ENCODE measurements around the gene PRUNE1. TPM values are rescaled to one million over a fixed set of nuclear protein-coding genes. Genes with fewer than 3 reads are reported as not detected.

Gene PRUNE1
- total and polyA plus RNA-seq, 5 donors from 2014 or later: 18.0 to 56.3 (median 51.9) TPM

DNA sequence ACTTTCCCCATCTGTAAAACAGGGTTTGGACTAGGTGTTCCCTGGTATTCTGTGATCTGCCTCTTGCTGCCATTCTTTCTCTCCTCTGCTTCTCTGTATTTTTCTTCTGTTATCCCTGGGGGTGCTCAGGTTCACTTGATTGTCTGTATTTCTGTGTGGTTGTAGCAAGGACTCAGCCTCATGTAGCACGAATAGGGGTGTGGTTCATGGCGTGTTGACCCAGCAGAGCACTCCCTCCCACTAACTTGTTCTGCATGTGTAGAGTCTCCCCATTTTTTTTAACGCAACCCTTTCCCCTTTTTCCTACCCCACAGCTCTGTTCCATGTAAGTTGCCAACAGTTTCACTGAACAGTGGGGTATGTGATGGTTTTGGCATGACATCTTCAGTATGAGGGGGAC lies 26.9 kb downstream of the PRUNE1 start:
- Mint-ChIP-seq H3K36me3 (peaks cover 32% of the 10 kb centered on the region), H3K9me3 (no peaks in the 10 kb centered on the region), H3K4me1 (peaks cover 8 to 14% (median 12%) of the 10 kb centered on the region in 4 donors), H3K4me3 (no peak overlapping the region), H3K27ac (peak overlapping the region; percentile 9 to 96 (median 82)), H3K27me3 (no peaks in the 10 kb centered on the region)
- H3K4me1 ChIP-seq (ENCODE audit: control insufficient read depth, insufficient read depth, low read length, poor library complexity, severe bottlenecking): no peaks in the 10 kb centered on the region
- no peak for ATAC-seq (ENCODE audit: low read depth in 2 of 2)
- DNase-seq: no peak
- H3K27ac ChIP-seq (ENCODE audit: insufficient read depth, low read length, poor library complexity, severe bottlenecking): no peak overlapping the region
- H3K4me3 ChIP-seq (ENCODE audit: low read depth, low read length): no peak overlapping the region
- H3K36me3 ChIP-seq (ENCODE audit: control insufficient read depth, insufficient read depth, low read length): peaks cover 30% of the 10 kb centered on the region
- H3K27me3 ChIP-seq (ENCODE audit: control insufficient read depth, insufficient read depth, low read length): no peaks in the 10 kb centered on the region
- H3K9me3 ChIP-seq (ENCODE audit: control insufficient read depth in 2 of 2, low read length in 2 of 2): no peaks in the 10 kb centered on the region

DNA sequence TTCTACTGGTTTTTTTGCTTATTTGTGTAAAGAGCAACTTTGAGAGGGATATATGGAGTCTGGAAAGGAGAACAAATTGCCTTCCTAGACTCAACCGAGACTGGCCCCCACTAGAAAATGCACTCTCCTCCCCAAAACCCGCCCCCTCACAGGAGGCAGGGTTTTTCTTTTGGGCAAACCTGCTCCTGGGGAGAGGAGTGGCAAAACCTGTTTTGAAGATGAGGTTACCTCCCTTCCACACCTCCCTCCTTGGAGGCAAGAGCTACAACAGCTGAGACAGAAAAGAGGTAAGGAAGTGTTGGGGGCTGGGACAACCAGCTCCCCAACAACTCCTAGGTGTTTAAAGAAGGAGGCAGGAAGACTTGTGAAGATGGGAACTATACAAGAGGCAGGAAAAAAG lies 28.1 kb downstream of the PRUNE1 start, which contains the start of gene BNIPL:
Gene BNIPL, plus strand, starts transcription at position 231 of the 400 bp plus-strand sequence. Its CDS starts 140 bp downstream, at position 371.
- Mint-ChIP-seq H3K27me3 (no peaks in the 10 kb centered on the region), H3K36me3 (peaks cover 32% of the 10 kb centered on the region), H3K4me1 (peaks cover 8 to 15% (median 13%) of the 10 kb centered on the region in 4 donors), H3K9me3 (no peaks in the 10 kb centered on the region), H3K27ac (peak within 1 kb of the TSS; percentile 34 to 82 (median 76)), H3K4me3 (no peak within 1 kb of the TSS)
- Histone ChIP-seq H3K27ac (ENCODE audit: insufficient read depth, low read length, poor library complexity, severe bottlenecking) (no peak within 1 kb of the TSS), H3K9me3 (ENCODE audit: control insufficient read depth in 2 of 2, low read length in 2 of 2) (no peaks in the 10 kb centered on the region), H3K27me3 (ENCODE audit: control insufficient read depth, insufficient read depth, low read length) (no peaks in the 10 kb centered on the region), H3K4me3 (ENCODE audit: low read depth, low read length) (no peak within 1 kb of the TSS), H3K36me3 (ENCODE audit: control insufficient read depth, insufficient read depth, low read length) (peaks cover 22% of the 10 kb centered on the region), H3K4me1 (ENCODE audit: control insufficient read depth, insufficient read depth, low read length, poor library complexity, severe bottlenecking) (no peaks in the 10 kb centered on the region)
- no peak for ATAC-seq (ENCODE audit: low read depth in 2 of 2)
- DNase-seq: no peak

DNA sequence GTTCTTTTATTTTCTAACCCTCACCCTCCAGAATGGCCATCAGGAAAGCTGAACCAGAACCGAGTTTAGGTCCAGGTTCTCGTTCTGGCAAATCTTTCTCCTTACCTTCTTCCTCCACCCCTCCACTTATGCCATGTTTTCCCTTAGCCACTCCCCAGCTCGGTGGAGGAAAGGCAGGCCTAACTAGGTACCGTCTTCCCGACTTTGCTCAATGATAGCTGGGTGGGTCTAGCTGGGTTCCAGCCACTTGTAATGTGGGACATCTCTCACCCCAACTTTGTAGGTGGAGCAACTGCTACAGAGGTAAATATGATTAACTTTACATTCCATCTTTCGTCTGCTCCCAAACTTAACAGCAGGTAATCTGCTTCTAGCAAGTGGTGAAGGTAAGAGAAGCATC lies 28.8 kb downstream of the PRUNE1 start:
- Mint-ChIP-seq H3K36me3 (peaks cover 28% of the 10 kb centered on the region), H3K27ac (peak overlapping the region in 2 of 3 donors; percentile 34 to 82), H3K4me1 (peaks cover 8 to 15% (median 13%) of the 10 kb centered on the region in 4 donors), H3K9me3 (no peaks in the 10 kb centered on the region), H3K4me3 (no peak overlapping the region), H3K27me3 (no peaks in the 10 kb centered on the region)
- H3K4me3 ChIP-seq (ENCODE audit: low read depth, low read length): no peak overlapping the region
- H3K36me3 ChIP-seq (ENCODE audit: control insufficient read depth, insufficient read depth, low read length): peaks cover 17% of the 10 kb centered on the region
- H3K27ac ChIP-seq (ENCODE audit: insufficient read depth, low read length, poor library complexity, severe bottlenecking): no peak overlapping the region
- DNase-seq (no peak), ATAC-seq (ENCODE audit: low read depth in 2 of 2) (no peak)
- H3K4me1 ChIP-seq (ENCODE audit: control insufficient read depth, insufficient read depth, low read length, poor library complexity, severe bottlenecking): no peaks in the 10 kb centered on the region
- H3K9me3 ChIP-seq (ENCODE audit: control insufficient read depth in 2 of 2, low read length in 2 of 2): no peaks in the 10 kb centered on the region
- H3K27me3 ChIP-seq (ENCODE audit: control insufficient read depth, insufficient read depth, low read length): no peaks in the 10 kb centered on the region

DNA sequence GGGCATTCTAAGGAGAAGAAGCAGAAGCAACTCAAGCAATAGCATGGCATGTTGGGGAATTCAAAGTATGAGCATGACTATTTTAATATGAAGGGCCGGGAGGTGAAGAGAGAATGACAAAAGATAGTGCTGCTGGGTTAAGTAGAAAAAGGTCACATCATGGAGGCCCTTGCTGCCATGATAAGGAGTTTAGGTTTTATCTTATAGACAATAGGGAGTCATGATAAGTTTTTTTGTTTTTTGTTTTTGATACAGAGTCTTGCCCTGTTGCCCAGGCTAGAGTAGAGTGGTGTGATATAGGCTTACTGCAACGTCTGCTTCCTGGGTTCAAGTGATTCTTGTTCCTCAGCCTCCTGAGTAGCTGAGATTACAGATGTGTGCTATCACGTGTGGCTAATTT lies 31.3 kb downstream of the PRUNE1 start:
- no peaks in the 10 kb centered on the region for H3K9me3 ChIP-seq (ENCODE audit: control insufficient read depth in 2 of 2, low read length in 2 of 2)
- peaks cover 15 to 32% (median 21%) of the 10 kb centered on the region in 4 donors for H3K4me1 Mint-ChIP-seq
- no peaks in the 10 kb centered on the region for H3K9me3 Mint-ChIP-seq
- peaks cover 8% of the 10 kb centered on the region for H3K36me3 ChIP-seq (ENCODE audit: control insufficient read depth, insufficient read depth, low read length)
- no peak for DNase-seq
- H3K27me3 Mint-ChIP-seq: no peaks in the 10 kb centered on the region
- H3K4me1 ChIP-seq (ENCODE audit: control insufficient read depth, insufficient read depth, low read length, poor library complexity, severe bottlenecking): no peaks in the 10 kb centered on the region
- H3K4me3 ChIP-seq (ENCODE audit: low read depth, low read length): no peak overlapping the region
- H3K27ac ChIP-seq (ENCODE audit: insufficient read depth, low read length, poor library complexity, severe bottlenecking): no peak overlapping the region
- H3K27ac Mint-ChIP-seq: peak overlapping the region in 1 of 3 donors; percentile 11
- H3K27me3 ChIP-seq (ENCODE audit: control insufficient read depth, insufficient read depth, low read length): no peaks in the 10 kb centered on the region
- H3K4me3 Mint-ChIP-seq: peak overlapping the region in 1 of 4 donors; percentile 24
- H3K36me3 Mint-ChIP-seq: peaks cover 19% of the 10 kb centered on the region
- no peak for ATAC-seq (ENCODE audit: low read depth in 2 of 2)

DNA sequence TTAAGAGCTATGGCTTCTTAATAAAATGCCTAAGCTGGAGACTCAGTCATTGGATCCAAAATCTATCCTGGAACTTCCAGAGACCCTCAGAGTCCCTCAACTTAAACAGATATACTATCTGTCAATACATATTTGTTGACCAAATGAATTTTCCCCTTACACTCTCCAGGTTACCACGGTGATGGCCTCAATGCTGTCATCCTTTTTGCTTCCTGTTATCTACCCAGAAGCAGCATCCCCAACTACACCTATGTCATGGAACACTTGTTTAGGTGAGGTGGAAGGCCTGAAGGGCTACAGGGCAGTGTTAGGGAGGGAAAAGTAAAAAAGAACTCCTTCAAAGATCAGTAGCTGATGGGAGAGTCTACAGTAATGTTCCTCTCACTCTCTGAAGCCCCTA lies 34.9 kb downstream of the PRUNE1 start:
- Mint-ChIP-seq H3K9me3 (no peaks in the 10 kb centered on the region), H3K36me3 (peaks cover 8% of the 10 kb centered on the region), H3K27ac (peak overlapping the region; percentile 52 to 91 (median 55)), H3K4me3 (peak overlapping the region in 2 of 4 donors; percentile 38 to 78), H3K27me3 (no peaks in the 10 kb centered on the region), H3K4me1 (peaks cover 22 to 48% (median 30%) of the 10 kb centered on the region in 4 donors)
- Histone ChIP-seq H3K4me3 (ENCODE audit: low read depth, low read length) (no peak overlapping the region), H3K4me1 (ENCODE audit: control insufficient read depth, insufficient read depth, low read length, poor library complexity, severe bottlenecking) (peaks cover 19% of the 10 kb centered on the region), H3K27me3 (ENCODE audit: control insufficient read depth, insufficient read depth, low read length) (no peaks in the 10 kb centered on the region), H3K27ac (ENCODE audit: insufficient read depth, low read length, poor library complexity, severe bottlenecking) (no peak overlapping the region), H3K36me3 (ENCODE audit: control insufficient read depth, insufficient read depth, low read length) (no peaks in the 10 kb centered on the region), H3K9me3 (ENCODE audit: control insufficient read depth in 2 of 2, low read length in 2 of 2) (no peaks in the 10 kb centered on the region)
- DNase-seq (peak in 1 of 3 donors; percentile 33), ATAC-seq (ENCODE audit: low read depth in 2 of 2) (no peak)

DNA sequence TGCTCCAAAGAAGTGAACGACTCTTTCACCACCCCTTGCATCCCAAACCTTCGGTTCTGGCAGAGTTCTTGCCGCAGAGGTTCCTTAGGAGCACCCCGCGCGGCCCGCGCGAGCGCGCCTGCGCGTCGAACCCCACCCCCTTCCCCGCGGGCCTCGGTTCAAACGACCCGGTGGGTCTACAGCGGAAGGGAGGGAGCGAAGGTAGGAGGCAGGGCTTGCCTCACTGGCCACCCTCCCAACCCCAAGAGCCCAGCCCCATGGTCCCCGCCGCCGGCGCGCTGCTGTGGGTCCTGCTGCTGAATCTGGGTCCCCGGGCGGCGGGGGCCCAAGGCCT lies 39.3 kb downstream of the PRUNE1 start, which contains the start of gene C1orf56:
Gene C1orf56, plus strand, starts transcription at position 161 of the 334 bp plus-strand sequence. Its CDS starts 97 bp downstream, at position 258.
- H3K4me3 ChIP-seq (ENCODE audit: low read depth, low read length): peak within 1 kb of the TSS; percentile 89
- H3K27me3 ChIP-seq (ENCODE audit: control insufficient read depth, insufficient read depth, low read length): no peaks in the 10 kb centered on the region
- peak; percentile 50 to 77 (median 60) for DNase-seq
- H3K36me3 ChIP-seq (ENCODE audit: control insufficient read depth, insufficient read depth, low read length): peaks cover 14% of the 10 kb centered on the region
- H3K36me3 Mint-ChIP-seq: peaks cover 10% of the 10 kb centered on the region
- peak; percentile 63 to 66 for ATAC-seq (ENCODE audit: low read depth in 2 of 2)
- peaks cover 0 to 2% (median 0%) of the 10 kb centered on the region in 7 donors for H3K9me3 Mint-ChIP-seq
- H3K27me3 Mint-ChIP-seq: no peaks in the 10 kb centered on the region
- H3K4me3 Mint-ChIP-seq: peak within 1 kb of the TSS; percentile 89 to 97 (median 93)
- peak within 1 kb of the TSS; percentile 91 to 93 (median 91) for H3K27ac Mint-ChIP-seq
- no peaks in the 10 kb centered on the region for H3K9me3 ChIP-seq (ENCODE audit: control insufficient read depth in 2 of 2, low read length in 2 of 2)
- peaks cover 28 to 82% (median 52%) of the 10 kb centered on the region in 4 donors for H3K4me1 Mint-ChIP-seq
- H3K4me1 ChIP-seq (ENCODE audit: control insufficient read depth, insufficient read depth, low read length, poor library complexity, severe bottlenecking): peaks cover 50% of the 10 kb centered on the region
- H3K27ac ChIP-seq (ENCODE audit: insufficient read depth, low read length, poor library complexity, severe bottlenecking): peak within 1 kb of the TSS; percentile 84

DNA sequence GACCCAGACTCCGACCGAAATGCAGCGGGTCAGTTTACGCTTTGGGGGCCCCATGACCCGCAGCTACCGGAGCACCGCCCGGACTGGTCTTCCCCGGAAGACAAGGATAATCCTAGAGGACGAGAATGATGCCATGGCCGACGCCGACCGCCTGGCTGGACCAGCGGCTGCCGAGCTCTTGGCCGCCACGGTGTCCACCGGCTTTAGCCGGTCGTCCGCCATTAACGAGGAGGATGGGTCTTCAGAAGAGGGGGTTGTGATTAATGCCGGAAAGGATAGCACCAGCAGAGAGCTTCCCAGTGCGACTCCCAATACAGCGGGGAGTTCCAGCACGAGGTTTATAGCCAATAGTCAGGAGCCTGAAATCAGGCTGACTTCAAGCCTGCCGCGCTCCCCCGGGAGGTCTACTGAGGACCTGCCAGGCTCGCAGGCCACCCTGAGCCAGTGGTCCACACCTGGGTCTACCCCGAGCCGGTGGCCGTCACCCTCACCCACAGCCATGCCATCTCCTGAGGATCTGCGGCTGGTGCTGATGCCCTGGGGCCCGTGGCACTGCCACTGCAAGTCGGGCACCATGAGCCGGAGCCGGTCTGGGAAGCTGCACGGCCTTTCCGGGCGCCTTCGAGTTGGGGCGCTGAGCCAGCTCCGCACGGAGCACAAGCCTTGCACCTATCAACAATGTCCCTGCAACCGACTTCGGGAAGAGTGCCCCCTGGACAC lies 39.8 kb downstream of the PRUNE1 start:
- Histone ChIP-seq H3K27ac (ENCODE audit: insufficient read depth, low read length, poor library complexity, severe bottlenecking) (peak overlapping the region; percentile 84), H3K4me3 (ENCODE audit: low read depth, low read length) (peak overlapping the region; percentile 89), H3K4me1 (ENCODE audit: control insufficient read depth, insufficient read depth, low read length, poor library complexity, severe bottlenecking) (peaks cover 55% of the 10 kb centered on the region), H3K27me3 (ENCODE audit: control insufficient read depth, insufficient read depth, low read length) (no peaks in the 10 kb centered on the region), H3K9me3 (ENCODE audit: control insufficient read depth in 2 of 2, low read length in 2 of 2) (no peaks in the 10 kb centered on the region), H3K36me3 (ENCODE audit: control insufficient read depth, insufficient read depth, low read length) (peaks cover 19% of the 10 kb centered on the region)
- H3K36me3 Mint-ChIP-seq: peaks cover 10% of the 10 kb centered on the region
- peaks cover 28 to 82% (median 52%) of the 10 kb centered on the region in 4 donors for H3K4me1 Mint-ChIP-seq
- peak; percentile 37 to 75 (median 60) for DNase-seq
- H3K9me3 Mint-ChIP-seq: peaks cover 0 to 2% (median 0%) of the 10 kb centered on the region in 7 donors
- peak overlapping the region; percentile 89 to 97 (median 93) for H3K4me3 Mint-ChIP-seq
- H3K27ac Mint-ChIP-seq: peak overlapping the region; percentile 91 to 93 (median 91)
- H3K27me3 Mint-ChIP-seq: no peaks in the 10 kb centered on the region
- peak; percentile 65 to 66 for ATAC-seq (ENCODE audit: low read depth in 2 of 2)

Measured in CD4-positive, CD25-positive, alpha-beta regulatory T cell (primary cell).